ENCODE measurements around the gene ARID1B. TPM values are rescaled to one million over a fixed set of nuclear protein-coding genes. Genes with fewer than 3 reads are reported as not detected.

Gene ARID1B
- total RNA-seq, 1 experiment from 2014 or later = 60.3 TPM

DNA sequence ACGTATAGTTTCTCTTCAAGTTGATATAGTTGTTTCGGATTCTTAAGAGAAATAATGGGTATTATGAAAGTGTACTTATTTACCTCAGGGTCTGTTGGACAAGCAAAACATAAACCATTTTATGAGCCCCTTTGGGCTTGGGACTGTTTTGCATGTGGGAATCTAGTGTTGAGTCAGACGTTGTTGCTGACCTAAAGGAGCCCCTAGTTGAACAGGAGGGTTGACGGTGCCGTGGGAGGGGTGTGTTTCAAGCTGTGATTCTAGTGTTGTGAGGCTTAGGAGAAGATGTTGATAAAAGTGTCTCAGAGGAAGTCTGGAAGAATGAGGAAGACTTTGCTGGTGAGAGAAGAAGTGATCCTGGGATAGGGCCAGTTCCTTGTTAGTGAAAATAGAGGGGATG is 140.0 kb downstream of the ARID1B start:
- H3K36me3 Mint-ChIP-seq = no peaks in the 10 kb centered on the region
- ChIA-PET CTCF (no interaction called here), POLR2A (no interaction called here)
- DNase-seq (ENCODE audit: low spot score) (no peak), ATAC-seq (no peak)
- no peak overlapping the region for H3K4me3 Mint-ChIP-seq
- no peaks in the 10 kb centered on the region for H3K27me3 Mint-ChIP-seq (ENCODE audit: low read depth)
- TF ChIP-seq MYBL2 (CRISPR knock-in tag; IDR thresholded peaks at IDR 0.05) (no peak), NFE2L1 (CRISPR knock-in tag; IDR thresholded peaks at IDR 0.05) (no peak), AFF4 (CRISPR knock-in tag; IDR thresholded peaks at IDR 0.05; ENCODE audit: borderline replicate concordance) (no peak), NR2C2 (CRISPR knock-in tag; IDR thresholded peaks at IDR 0.05) (no peak), ELF4 (CRISPR knock-in tag; IDR thresholded peaks at IDR 0.05; ENCODE audit: low read depth) (no peak), MXD4 (CRISPR knock-in tag; IDR thresholded peaks at IDR 0.05; ENCODE audit: borderline replicate concordance) (no peak), ZNF416 (CRISPR knock-in tag; IDR thresholded peaks at IDR 0.05) (no peak)
- peaks cover 67% of the 10 kb centered on the region for H3K4me1 Mint-ChIP-seq
- peak overlapping the region; percentile 7 for H3K27ac Mint-ChIP-seq
- H3K9me3 Mint-ChIP-seq = no peaks in the 10 kb centered on the region

DNA sequence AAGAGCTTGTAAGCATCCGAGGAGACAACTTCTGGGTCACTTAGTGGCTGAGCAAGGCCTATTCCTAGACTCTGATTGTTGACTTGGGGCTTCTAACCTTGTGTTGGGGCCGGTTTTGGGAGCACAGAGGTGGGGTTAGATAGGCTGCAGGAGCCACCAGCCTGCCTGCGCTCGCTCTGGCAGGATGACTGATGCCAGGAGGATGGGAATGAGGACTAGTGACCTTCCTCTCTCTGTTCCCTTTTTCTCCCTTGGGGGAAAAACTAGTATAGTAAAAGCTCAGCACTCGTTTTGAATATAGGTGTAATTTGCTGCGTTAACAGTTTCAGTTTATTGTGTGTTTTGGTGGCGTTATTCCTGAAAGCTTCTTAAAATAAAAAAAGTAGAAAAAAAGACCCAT is 141.5 kb downstream of the ARID1B start:
- no peaks in the 10 kb centered on the region for H3K27me3 Mint-ChIP-seq (ENCODE audit: low read depth)
- ATAC-seq = peak; percentile 27; the same call in 1 of the 2 replicates
- H3K9me3 Mint-ChIP-seq = 0 out of 2 replicates have a peak, but pooled peaks cover 3% of the 10 kb centered on the region
- TF ChIP-seq TCF7 (CRISPR knock-in tag; IDR thresholded peaks at IDR 0.05; ENCODE audit: low read depth) = no peak
- no peak for TF ChIP-seq ZNF512 (CRISPR knock-in tag; IDR thresholded peaks at IDR 0.05; ENCODE audit: borderline replicate concordance)
- TF ChIP-seq SP1 (CRISPR knock-in tag; conservative IDR thresholded peaks at IDR 0.05) = no peak
- ChIA-PET POLR2A (no interaction called here), CTCF (no interaction called here)
- peaks cover 60% of the 10 kb centered on the region for H3K4me1 Mint-ChIP-seq
- H3K27ac Mint-ChIP-seq = peak overlapping the region; percentile 66; the same call in 1 of the 2 replicates
- no peak for DNase-seq (ENCODE audit: low spot score)
- H3K4me3 Mint-ChIP-seq = no peak overlapping the region
- H3K36me3 Mint-ChIP-seq = peaks cover 2% of the 10 kb centered on the region; the same call in 1 of the 2 replicates

- Mint-ChIP-seq H3K9me3 (0 out of 2 replicates have a peak, but pooled peaks cover 3% of the 10 kb centered on the region), H3K27ac (no peak overlapping the region), H3K27me3 (ENCODE audit: low read depth) (no peaks in the 10 kb centered on the region), H3K36me3 (peaks cover 2% of the 10 kb centered on the region; the same call in 1 of the 2 replicates), H3K4me1 (peaks cover 61% of the 10 kb centered on the region), H3K4me3 (no peak overlapping the region)
- no peak for ATAC-seq
- CTCF ChIA-PET = interaction anchor here (0.5 to 1.2 kb wide), 2 partner anchors 103 to 125 kb away, joined by 3 to 5 read pairs; no protein-coding TSS in a partner anchor
- DNase-seq (ENCODE audit: low spot score) = no peak
- POLR2A ChIA-PET = no interaction called here
- TF ChIP-seq USF2 (CRISPR knock-in tag; IDR thresholded peaks at IDR 0.05) = no peak
- TF ChIP-seq, protein P1, sequence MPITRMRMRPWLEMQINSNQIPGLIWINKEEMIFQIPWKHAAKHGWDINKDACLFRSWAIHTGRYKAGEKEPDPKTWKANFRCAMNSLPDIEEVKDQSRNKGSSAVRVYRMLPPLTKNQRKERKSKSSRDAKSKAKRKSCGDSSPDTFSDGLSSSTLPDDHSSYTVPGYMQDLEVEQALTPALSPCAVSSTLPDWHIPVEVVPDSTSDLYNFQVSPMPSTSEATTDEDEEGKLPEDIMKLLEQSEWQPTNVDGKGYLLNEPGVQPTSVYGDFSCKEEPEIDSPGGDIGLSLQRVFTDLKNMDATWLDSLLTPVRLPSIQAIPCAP (CRISPR knock-in tag; IDR thresholded peaks at IDR 0.05) = no peak
- TF ChIP-seq ZNF396 (CRISPR knock-in tag; IDR thresholded peaks at IDR 0.05; ENCODE audit: borderline replicate concordance) = no peak
- TF ChIP-seq CREM (CRISPR knock-in tag; IDR thresholded peaks at IDR 0.05) = no peak
- TF ChIP-seq, protein P2, sequence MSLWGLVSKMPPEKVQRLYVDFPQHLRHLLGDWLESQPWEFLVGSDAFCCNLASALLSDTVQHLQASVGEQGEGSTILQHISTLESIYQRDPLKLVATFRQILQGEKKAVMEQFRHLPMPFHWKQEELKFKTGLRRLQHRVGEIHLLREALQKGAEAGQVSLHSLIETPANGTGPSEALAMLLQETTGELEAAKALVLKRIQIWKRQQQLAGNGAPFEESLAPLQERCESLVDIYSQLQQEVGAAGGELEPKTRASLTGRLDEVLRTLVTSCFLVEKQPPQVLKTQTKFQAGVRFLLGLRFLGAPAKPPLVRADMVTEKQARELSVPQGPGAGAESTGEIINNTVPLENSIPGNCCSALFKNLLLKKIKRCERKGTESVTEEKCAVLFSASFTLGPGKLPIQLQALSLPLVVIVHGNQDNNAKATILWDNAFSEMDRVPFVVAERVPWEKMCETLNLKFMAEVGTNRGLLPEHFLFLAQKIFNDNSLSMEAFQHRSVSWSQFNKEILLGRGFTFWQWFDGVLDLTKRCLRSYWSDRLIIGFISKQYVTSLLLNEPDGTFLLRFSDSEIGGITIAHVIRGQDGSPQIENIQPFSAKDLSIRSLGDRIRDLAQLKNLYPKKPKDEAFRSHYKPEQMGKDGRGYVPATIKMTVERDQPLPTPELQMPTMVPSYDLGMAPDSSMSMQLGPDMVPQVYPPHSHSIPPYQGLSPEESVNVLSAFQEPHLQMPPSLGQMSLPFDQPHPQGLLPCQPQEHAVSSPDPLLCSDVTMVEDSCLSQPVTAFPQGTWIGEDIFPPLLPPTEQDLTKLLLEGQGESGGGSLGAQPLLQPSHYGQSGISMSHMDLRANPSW (CRISPR knock-in tag; conservative IDR thresholded peaks at IDR 0.05; ENCODE audit: low read depth) = no peak
- TF ChIP-seq TCF7 (CRISPR knock-in tag; IDR thresholded peaks at IDR 0.05; ENCODE audit: low read depth) = no peak
- no peak for TF ChIP-seq CDX4 (CRISPR knock-in tag; IDR thresholded peaks at IDR 0.05; ENCODE audit: borderline replicate concordance)
Measured at GRCh38 chr6:156919370-156919769, 142.2 kb downstream of the ARID1B start.
